GM12865 (cell line): Measurements from ENCODE around the gene GOLGA3.
"Not testable (repeated sequence)": the region's sequence is repeated elsewhere in the genome, so short reads cannot be mapped to it uniquely, and the experiment has no call there.

Experiments used
- DNase-seq: peaks from one replicate; pipeline ENCODE4 v3.0.0; 2010; ENCODE audit warnings: low read depth
- H3K4me3 ChIP-seq: 2 replicates; pipeline ENCODE4 v1.5.1; 2011; ENCODE audit warnings: mild to moderate bottlenecking, low read depth, low read length, control low read depth
- CTCF ChIP-seq: IDR thresholded peaks from 2 replicates; pipeline ENCODE4 v1.5.1; 2011; ENCODE audit warnings: low read length, control low read depth, low read depth, inconsistent platforms; ENCODE audit not compliant: insufficient read depth; ENCODE audit errors: missing control alignments

Gene GOLGA3

GRCh38 chr12:132754160-132754932 is 74.3 kb downstream of the GOLGA3 start:
- no peak overlapping the region for H3K4me3 ChIP-seq
- DNase-seq, result no peak
- TF ChIP-seq CTCF, result no peak

- not testable (repeated sequence) for DNase-seq, H3K4me3 ChIP-seq
Observed at GRCh38 chr12:132753670-132754069, 75.0 kb downstream of the GOLGA3 start.

- TF ChIP-seq CTCF, result no peak
- DNase-seq, result no peak
- H3K4me3 ChIP-seq, result no peak overlapping the region
Observed at GRCh38 chr12:132748319-132748718, 80.3 kb downstream of the GOLGA3 start.

- TF ChIP-seq CTCF, result no peak
- no peak overlapping the region for H3K4me3 ChIP-seq
- no peak for DNase-seq
Observed at GRCh38 chr12:132747896-132748295, 80.8 kb downstream of the GOLGA3 start.

- H3K4me3 ChIP-seq, result no peak overlapping the region
- DNase-seq, result no peak
- no peak for TF ChIP-seq CTCF
Observed at GRCh38 chr12:132747395-132747794, 81.3 kb downstream of the GOLGA3 start.

- DNase-seq, result no peak
- no peak for TF ChIP-seq CTCF
- no peak overlapping the region for H3K4me3 ChIP-seq
Observed at GRCh38 chr12:132746613-132747012, 82.1 kb downstream of the GOLGA3 start.

GRCh38 chr12:132743831-132744230 is 84.8 kb downstream of the GOLGA3 start:
- no peak for DNase-seq
- no peak for TF ChIP-seq CTCF
- no peak overlapping the region for H3K4me3 ChIP-seq

GRCh38 chr12:132741620-132742019 is 87.0 kb downstream of the GOLGA3 start:
- no peak for DNase-seq
- no peak overlapping the region for H3K4me3 ChIP-seq
- TF ChIP-seq CTCF, result no peak
